IMR-90 (cell line): ENCODE measurements around the gene MFRP. TPM values are rescaled to one million over a fixed set of nuclear protein-coding genes. Genes with fewer than 3 reads are reported as not detected.

Experiments used
- ATAC-seq: fragments of 200-7000 bp; cut with Tn5 transposase; 2 replicates; pipeline ENCODE4 v1.9.1; 2020; ENCODE audit warnings: low read depth, mild to moderate bottlenecking, moderate library complexity
- BruUV-seq: library from RNA; stranded (reverse); fragments of 400-500 nt; replicated peaks from 2 replicates; lab custom pipeline; 2021; lab: Mats Ljungman, UMichigan
- CTCF ChIA-PET: fragments of 300-600 bp; formaldehyde crosslinking; extraction: SDS; loops from one replicate; lab custom pipeline; 2021; ENCODE audit warnings: antibody characterized with exemption; lab: Yijun Ruan, JAX
- POLR2A ChIA-PET: fragments of 300-600 bp; sonication (Branson Sonifier 250); formaldehyde crosslinking; loops from one replicate; lab custom pipeline; 2022; ENCODE audit warnings: antibody characterized with exemption; ENCODE audit not compliant: unreplicated experiment; lab: Charles Lee
- DNase-seq: peaks from one replicate; pipeline ENCODE4 v3.0.0; 2013
- H2AFZ ChIP-seq: replicated peaks from 2 replicates; pipeline ENCODE3; 2013; ENCODE audit warnings: low read length, mild to moderate bottlenecking; ENCODE audit not compliant: poor library complexity
- H2AK5ac ChIP-seq: 2 replicates; pipeline ENCODE4 v1.6.1; 2013; ENCODE audit warnings: low read depth, low read length, inconsistent platforms
- H2AK9ac ChIP-seq: replicated peaks from 2 replicates; pipeline ENCODE3; 2013; ENCODE audit warnings: mild to moderate bottlenecking, low read depth, low read length, moderate library complexity; ENCODE audit not compliant: poor library complexity
- H2BK120ac ChIP-seq: 2 replicates; pipeline ENCODE4 v1.6.1; 2013; ENCODE audit warnings: low read depth, low read length, inconsistent platforms
- H2BK15ac ChIP-seq: 3 replicates; pipeline ENCODE4 v1.6.1; 2013; ENCODE audit warnings: low read depth, low read length, inconsistent platforms
- H2BK20ac ChIP-seq: 2 replicates; pipeline ENCODE4 v1.6.1; 2013; ENCODE audit warnings: low read depth, mild to moderate bottlenecking, inconsistent platforms, low read length, moderate library complexity
- H2BK5ac ChIP-seq: 2 replicates; pipeline ENCODE4 v1.6.1; 2013; ENCODE audit warnings: mild to moderate bottlenecking, low read depth, low read length, inconsistent platforms; ENCODE audit not compliant: poor library complexity, severe bottlenecking
- H3K14ac ChIP-seq: replicated peaks from 2 replicates; pipeline ENCODE4 v1.6.1; 2013; ENCODE audit warnings: low read depth, low read length, inconsistent platforms
- H3K18ac ChIP-seq: 2 replicates; pipeline ENCODE4 v1.6.1; 2013; ENCODE audit warnings: low read depth, low read length, control low read depth
- H3K23ac ChIP-seq: 2 replicates; pipeline ENCODE4 v1.6.1; 2013; ENCODE audit warnings: low read depth, low read length, inconsistent platforms
- H3K27ac ChIP-seq: 2 replicates; pipeline ENCODE4 v1.5.1; 2013; ENCODE audit warnings: mild to moderate bottlenecking, control low read depth, low read length; ENCODE audit not compliant: insufficient read depth
- H3K27me3 ChIP-seq: 2 replicates; pipeline ENCODE4 v1.6.1; 2013; ENCODE audit warnings: low read length; ENCODE audit not compliant: control insufficient read depth, insufficient read depth
- H3K36me3 ChIP-seq: 2 replicates; pipeline ENCODE4 v1.6.1; 2013; ENCODE audit warnings: low read length, mixed read lengths; ENCODE audit not compliant: control insufficient read depth, insufficient read depth
- H3K4ac ChIP-seq: 2 replicates; pipeline ENCODE4 v1.6.1; 2013; ENCODE audit warnings: low read depth, low read length, inconsistent platforms
- H3K4me1 ChIP-seq: 2 replicates; pipeline ENCODE4 v1.6.1; 2013; ENCODE audit warnings: low read length, mixed read lengths; ENCODE audit not compliant: control insufficient read depth, insufficient read depth
- H3K4me2 ChIP-seq: 2 replicates; pipeline ENCODE4 v1.6.1; 2013; ENCODE audit warnings: low read depth, mild to moderate bottlenecking, control low read depth, low read length, moderate library complexity
- H3K4me3 ChIP-seq: 2 replicates; pipeline ENCODE4 v1.5.1; 2013; ENCODE audit warnings: low read depth, mild to moderate bottlenecking, control low read depth, low read length, moderate library complexity; ENCODE audit not compliant: insufficient read depth
- H3K56ac ChIP-seq: 2 replicates; pipeline ENCODE4 v1.6.1; 2013; ENCODE audit warnings: low read length, inconsistent platforms; ENCODE audit not compliant: insufficient read depth; ENCODE audit errors: extremely low read depth
- H3K79me1 ChIP-seq, 2 experiments: 2 replicates each; pipeline ENCODE4 v1.6.1; 2013; ENCODE audit warnings: low read length in 2 of 2, inconsistent platforms in 1 of 2, low read depth in 1 of 2
- H3K9ac ChIP-seq: 2 replicates; pipeline ENCODE4 v1.6.1; 2013; ENCODE audit warnings: low read depth, low read length, control low read depth
- H3K9me1 ChIP-seq: 2 replicates; pipeline ENCODE4 v1.6.1; 2013; ENCODE audit warnings: low read length, inconsistent platforms; ENCODE audit not compliant: insufficient read depth
- H3K9me3 ChIP-seq: 2 replicates; pipeline ENCODE4 v1.6.1; 2013; ENCODE audit warnings: low read length; ENCODE audit not compliant: control insufficient read depth, insufficient read depth
- H4K20me1 ChIP-seq: 2 replicates; pipeline ENCODE4 v1.6.1; 2013; ENCODE audit warnings: low read length, inconsistent platforms; ENCODE audit not compliant: insufficient read depth
- H4K5ac ChIP-seq: 2 replicates; pipeline ENCODE4 v1.6.1; 2013; ENCODE audit warnings: mild to moderate bottlenecking, low read depth, low read length, control low read depth
- H4K8ac ChIP-seq, 2 experiments: 2 replicates each; pipeline ENCODE4 v1.6.1; 2013; ENCODE audit warnings: low read depth in 2 of 2, low read length in 2 of 2, control low read depth in 1 of 2, inconsistent platforms in 1 of 2
- H4K91ac ChIP-seq: 2 replicates; pipeline ENCODE4 v1.6.1; 2013; ENCODE audit warnings: low read depth, low read length, inconsistent platforms; ENCODE audit not compliant: insufficient read depth
- BHLHE40 ChIP-seq: fragments of 150-350 bp; IDR thresholded peaks from 2 replicates; pipeline ENCODE4 v1.6.1; 2016; ENCODE audit warnings: mild to moderate bottlenecking, low read depth, low read length
- CEBPB ChIP-seq: IDR thresholded peaks from 2 replicates; pipeline ENCODE4 v1.6.1; 2012; ENCODE audit warnings: low read depth, low read length, improper control_type of control experiment
- CHD1 ChIP-seq: IDR thresholded peaks from 2 replicates; pipeline ENCODE4 v1.6.1; 2012; ENCODE audit warnings: low read depth, low read length, improper control_type of control experiment
- CTCF ChIP-seq: conservative IDR thresholded peaks from 2 replicates; pipeline ENCODE4 v1.5.1; 2012; ENCODE audit warnings: mild to moderate bottlenecking, low read depth, low read length, improper control_type of control experiment
- ELK1 ChIP-seq: fragments of 150-350 bp; IDR thresholded peaks from 2 replicates; pipeline ENCODE4 v1.6.1; 2016; ENCODE audit warnings: low read depth, mild to moderate bottlenecking, low read length, moderate library complexity, borderline replicate concordance
- FOS ChIP-seq: fragments of 150-350 bp; IDR thresholded peaks from 2 replicates; pipeline ENCODE4 v1.6.1; 2016; ENCODE audit warnings: low read depth, low read length
- MAFK ChIP-seq: IDR thresholded peaks from 2 replicates; pipeline ENCODE4 v1.6.1; 2012; ENCODE audit warnings: low read depth, low read length, improper control_type of control experiment
- MAZ ChIP-seq: IDR thresholded peaks from 2 replicates; pipeline ENCODE4 v1.6.1; 2012; ENCODE audit warnings: low read depth, mild to moderate bottlenecking, low read length, improper control_type of control experiment, moderate library complexity, borderline replicate concordance
- MXI1 ChIP-seq: IDR thresholded peaks from 2 replicates; pipeline ENCODE4 v1.6.1; 2012; ENCODE audit warnings: low read depth, mild to moderate bottlenecking, low read length, moderate library complexity, borderline replicate concordance
- NFE2L2 ChIP-seq: fragments of 150-350 bp; IDR thresholded peaks from 2 replicates; pipeline ENCODE4 v1.6.1; 2016; ENCODE audit warnings: low read depth, mild to moderate bottlenecking, low read length
- POLR2A ChIP-seq: IDR thresholded peaks from 2 replicates; pipeline ENCODE4 v1.6.1; 2012; ENCODE audit warnings: mild to moderate bottlenecking, low read depth, low read length
- RAD21 ChIP-seq: IDR thresholded peaks from 2 replicates; pipeline ENCODE4 v1.6.1; 2012; ENCODE audit warnings: low read length, improper control_type of control experiment
- RCOR1 ChIP-seq: IDR thresholded peaks from 2 replicates; pipeline ENCODE4 v1.6.1; 2012; ENCODE audit warnings: mild to moderate bottlenecking, low read length, improper control_type of control experiment; ENCODE audit not compliant: insufficient replicate concordance
- RFX5 ChIP-seq: IDR thresholded peaks from 2 replicates; pipeline ENCODE4 v1.8.0; 2012; ENCODE audit warnings: low read depth, mild to moderate bottlenecking, low read length, moderate library complexity
- SMC3 ChIP-seq: fragments of 150-350 bp; IDR thresholded peaks from 2 replicates; pipeline ENCODE4 v1.6.1; 2016; ENCODE audit warnings: low read depth, mild to moderate bottlenecking, antibody characterized with exemption, low read length, moderate library complexity
- USF2 ChIP-seq: fragments of 150-350 bp; IDR thresholded peaks from 2 replicates; pipeline ENCODE4 v1.6.1; 2017; ENCODE audit warnings: mild to moderate bottlenecking, antibody characterized with exemption, low read length, low read depth
- WGBS, 2 experiments: methylation state at CpG; one replicate each; pipeline versions ENCODE4 v1.1.5 to v1.1.7; 2013; ENCODE audit warnings: missing lambda C conversion rate in 2 of 2; ENCODE audit not compliant: insufficient read length in 1 of 2; ENCODE audit errors: extremely low coverage in 2 of 2; 5-methylcytosine and 5-hydroxymethylcytosine counted together
- dilution Hi-C: fragments of 300-500 bp; cut with HindIII; formaldehyde crosslinking; loops from one replicate; pipeline ENCODE4 v1.14.3; 2018; ENCODE audit warnings: low sequenced_read_pairs; ENCODE audit not compliant: unreplicated experiment
- in situ Hi-C: fragments of 300-500 bp; cut with MboI; formaldehyde crosslinking; loops from 3 replicates; pipeline ENCODE4 v1.14.3; 2019; ENCODE audit warnings: low sequenced_read_pairs, inconsistent platforms, mixed read lengths
- intact Hi-C: fragments of 100-400 bp; cut with micrococcal nuclease; formaldehyde crosslinking; loops from 2 replicates; pipeline ENCODE4 v1.10.0; 2022
- polyA plus RNA-seq, 3 experiments: library from polyadenylated mRNA; depleted of rRNA; stranded (reverse); fragments of >200 nt; gene quantifications; 2 replicates each; pipeline ENCODE4 v1.2.3, GENCODE V29; 2012; ENCODE audit warnings: low replicate concordance in 1 of 3
- total RNA-seq: library from RNA; depleted of rRNA; stranded (reverse); fragments of >200 nt; gene quantifications from 2 replicates; pipeline ENCODE4 v1.2.3, GENCODE V29; 2012

Gene MFRP
- total and polyA plus RNA-seq, 2 of the 4 experiments (the other 2 are of a cell fraction): not detected

- in situ Hi-C loops: no loop called here
- H3K27me3 ChIP-seq: peaks cover 30% of the 10 kb centered on the region
These were observed 37.8 kb upstream of the MFRP start for GRCh38 chr11:119384332-119384731.

More at GRCh38 chr11:119384332-119384731, 37.8 kb upstream of the MFRP start:
- H3K4me1 ChIP-seq: 0 out of 2 replicates have a peak, but pooled peaks cover 2% of the 10 kb centered on the region
- no peak for TF ChIP-seq FOS
- TF ChIP-seq BHLHE40: no peak
- TF ChIP-seq RAD21: no peak
- TF ChIP-seq CTCF: no peak
- TF ChIP-seq POLR2A: no peak
- TF ChIP-seq USF2: no peak
- TF ChIP-seq SMC3: no peak
- TF ChIP-seq RFX5: no peak
- TF ChIP-seq MAZ: no peak
- no peak for TF ChIP-seq CHD1
- TF ChIP-seq RCOR1: no peak
- TF ChIP-seq ELK1: no peak
- TF ChIP-seq MAFK: no peak
- no peak for TF ChIP-seq MXI1
- TF ChIP-seq CEBPB: no peak
- no peak for TF ChIP-seq NFE2L2
- H3K79me1 ChIP-seq: no peaks in the 10 kb centered on the region
- no peak overlapping the region for H2BK5ac ChIP-seq
- WGBS, 2 experiments: 87% methylated on average over 2 of the region's 2 CpGs; no CpG with 5 or more reads in 1 of the 2 experiments
- no peak overlapping the region for H2AK9ac ChIP-seq
- H3K56ac ChIP-seq: no peak overlapping the region
- no peak for ATAC-seq
- H3K9me1 ChIP-seq: no peaks in the 10 kb centered on the region; the same call in 1 of the 2 replicates
- ChIA-PET CTCF (interaction anchor here (2.0 kb wide), 1 partner anchor 10 kb away, joined by 6 read pairs; no protein-coding TSS in a partner anchor), POLR2A (no interaction called here)
- no peak overlapping the region for H4K8ac ChIP-seq
- no peaks in the 10 kb centered on the region for H4K20me1 ChIP-seq
- H3K4me3 ChIP-seq: no peak overlapping the region
- DNase-seq: no peak
- no peak overlapping the region for H3K23ac ChIP-seq
- no TSS peak for BruUV-seq
- intact Hi-C loops: no loop called here
- no peaks in the 10 kb centered on the region for H3K9me3 ChIP-seq
- no peak overlapping the region for H3K9ac ChIP-seq
- H3K36me3 ChIP-seq: no peaks in the 10 kb centered on the region
- no peak overlapping the region for H2BK120ac ChIP-seq
- no peak overlapping the region for H3K27ac ChIP-seq
- H2BK15ac ChIP-seq: no peak overlapping the region
- H3K14ac ChIP-seq: no peak overlapping the region
- no peak overlapping the region for H4K91ac ChIP-seq
- no peak overlapping the region for H4K5ac ChIP-seq
- no peak overlapping the region for H3K4me2 ChIP-seq
- H2BK20ac ChIP-seq: no peak overlapping the region
- H2AK5ac ChIP-seq: no peak overlapping the region
- H3K18ac ChIP-seq: no peak overlapping the region
- H2AFZ ChIP-seq: no peak overlapping the region
- H3K4ac ChIP-seq: no peak overlapping the region
- dilution Hi-C loops: no loop called here
